Chondrocyte (in vitro differentiated cells): ENCODE measurements around the gene NAALADL2. TPM values are rescaled to one million over a fixed set of nuclear protein-coding genes. Genes with fewer than 3 reads are reported as not detected.

Experiments used
- DNase-seq: peaks from one replicate; pipeline ENCODE4 v3.0.0; 2021; ENCODE audit warnings: mixed read lengths, low spot score
- H3K27ac Mint-ChIP-seq: one replicate; pipeline ENCODE4 v1.8.0; 2021; ENCODE audit warnings: mild to moderate bottlenecking, moderate library complexity, mixed read lengths; ENCODE audit not compliant: unreplicated experiment
- H3K27me3 Mint-ChIP-seq: 2 replicates; pipeline ENCODE4 v1.8.0; 2021; ENCODE audit warnings: low read depth, mixed read lengths
- H3K36me3 Mint-ChIP-seq: 2 replicates; pipeline ENCODE4 v1.8.0; 2021; ENCODE audit warnings: low read depth, mixed read lengths
- H3K4me1 Mint-ChIP-seq: 2 replicates; pipeline ENCODE4 v1.8.0; 2021; ENCODE audit warnings: low read depth, mild to moderate bottlenecking, mixed read lengths
- H3K4me3 Mint-ChIP-seq: one replicate; pipeline ENCODE4 v1.8.0; 2021; ENCODE audit warnings: mild to moderate bottlenecking, moderate library complexity, mixed read lengths; ENCODE audit not compliant: unreplicated experiment
- H3K9me3 Mint-ChIP-seq: 2 replicates; pipeline ENCODE4 v1.8.0; 2021; ENCODE audit warnings: low read depth, mixed read lengths
- total RNA-seq: library from RNA; stranded (reverse); gene quantifications from 3 replicates; pipeline ENCODE4 v1.2.1, GENCODE V29; 2021
- TF ChIP-seq, protein P1 (sequence below): fragments of 200-600 bp; sonication (generic); IDR thresholded peaks from 2 replicates; pipeline ENCODE4 v1.5.0; 2021; ENCODE audit warnings: antibody characterized with exemption, mild to moderate bottlenecking, moderate library complexity

NAALADL2 gene
- total RNA-seq, 1 donor from 2014 or later = 8.0 TPM

DNA sequence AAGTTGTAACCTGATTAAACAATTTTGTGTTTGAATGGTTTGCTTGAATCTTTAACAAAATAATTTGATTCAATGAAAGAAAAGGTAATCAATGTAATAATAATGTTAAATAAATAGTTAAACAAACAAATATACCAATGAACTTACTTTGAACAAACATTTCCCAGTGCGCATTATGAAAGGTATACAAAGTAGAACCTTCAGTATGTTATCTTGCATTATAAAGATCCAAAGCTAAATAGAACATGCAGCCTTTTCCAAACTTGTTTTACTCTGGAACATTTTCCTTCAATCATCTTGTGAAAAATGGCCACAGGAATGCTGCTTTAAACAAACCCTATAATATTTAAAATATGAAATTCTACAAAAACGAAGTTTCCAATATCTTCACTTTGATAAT lies 620.0 kb downstream of the NAALADL2 start:
- no peak overlapping the region for H3K27ac Mint-ChIP-seq
- H3K9me3 Mint-ChIP-seq = no peaks in the 10 kb centered on the region
- H3K4me1 Mint-ChIP-seq = no peaks in the 10 kb centered on the region
- H3K36me3 Mint-ChIP-seq = no peaks in the 10 kb centered on the region
- no peak overlapping the region for H3K4me3 Mint-ChIP-seq
- H3K27me3 Mint-ChIP-seq = no peaks in the 10 kb centered on the region
- DNase-seq = no peak
- TF ChIP-seq, protein P1, sequence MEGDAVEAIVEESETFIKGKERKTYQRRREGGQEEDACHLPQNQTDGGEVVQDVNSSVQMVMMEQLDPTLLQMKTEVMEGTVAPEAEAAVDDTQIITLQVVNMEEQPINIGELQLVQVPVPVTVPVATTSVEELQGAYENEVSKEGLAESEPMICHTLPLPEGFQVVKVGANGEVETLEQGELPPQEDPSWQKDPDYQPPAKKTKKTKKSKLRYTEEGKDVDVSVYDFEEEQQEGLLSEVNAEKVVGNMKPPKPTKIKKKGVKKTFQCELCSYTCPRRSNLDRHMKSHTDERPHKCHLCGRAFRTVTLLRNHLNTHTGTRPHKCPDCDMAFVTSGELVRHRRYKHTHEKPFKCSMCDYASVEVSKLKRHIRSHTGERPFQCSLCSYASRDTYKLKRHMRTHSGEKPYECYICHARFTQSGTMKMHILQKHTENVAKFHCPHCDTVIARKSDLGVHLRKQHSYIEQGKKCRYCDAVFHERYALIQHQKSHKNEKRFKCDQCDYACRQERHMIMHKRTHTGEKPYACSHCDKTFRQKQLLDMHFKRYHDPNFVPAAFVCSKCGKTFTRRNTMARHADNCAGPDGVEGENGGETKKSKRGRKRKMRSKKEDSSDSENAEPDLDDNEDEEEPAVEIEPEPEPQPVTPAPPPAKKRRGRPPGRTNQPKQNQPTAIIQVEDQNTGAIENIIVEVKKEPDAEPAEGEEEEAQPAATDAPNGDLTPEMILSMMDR = no peak

DNA sequence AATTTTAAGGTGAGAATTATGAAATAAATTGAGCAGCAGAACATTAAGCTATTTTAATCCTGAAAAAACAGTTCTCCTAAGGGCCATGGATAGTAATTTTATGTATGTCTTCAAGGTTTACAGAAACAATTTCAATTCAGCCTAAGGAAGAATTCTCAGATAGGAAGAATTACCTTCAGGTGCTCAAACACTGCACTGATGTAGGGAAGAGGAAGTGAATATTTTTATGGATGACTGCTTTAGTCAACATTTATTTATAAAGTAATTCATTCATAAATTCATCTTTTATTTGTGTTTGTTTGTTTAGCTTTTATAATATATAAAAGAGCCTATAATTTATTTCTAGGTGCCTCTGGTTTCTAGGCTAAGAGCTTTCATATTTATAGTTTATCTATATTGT lies 620.7 kb downstream of the NAALADL2 start:
- Mint-ChIP-seq H3K4me1 (no peaks in the 10 kb centered on the region), H3K27me3 (no peaks in the 10 kb centered on the region), H3K27ac (no peak overlapping the region), H3K4me3 (no peak overlapping the region), H3K9me3 (no peaks in the 10 kb centered on the region), H3K36me3 (no peaks in the 10 kb centered on the region)
- no peak for DNase-seq
- TF ChIP-seq, protein P1 = no peak

DNA sequence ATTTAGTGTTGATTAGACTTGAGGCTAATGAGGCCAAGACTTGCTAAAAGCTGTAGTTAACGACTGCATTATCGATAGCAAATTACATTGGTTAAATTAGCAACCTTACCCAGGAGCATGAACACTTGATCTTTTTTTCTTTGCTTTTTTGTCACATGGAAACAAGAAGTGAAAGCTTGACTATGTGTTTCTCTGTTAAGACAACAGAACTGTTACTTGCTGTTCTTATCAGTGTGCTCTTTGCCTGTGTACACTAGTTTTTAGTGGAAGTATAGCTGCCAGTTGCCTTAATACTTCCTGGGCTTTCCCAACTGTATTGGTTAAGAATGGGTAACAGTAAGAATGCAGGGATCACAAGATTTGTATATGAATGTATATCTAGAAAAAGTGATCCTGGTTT lies 625.5 kb downstream of the NAALADL2 start:
- H3K36me3 Mint-ChIP-seq = no peaks in the 10 kb centered on the region
- no peak overlapping the region for H3K27ac Mint-ChIP-seq
- H3K4me1 Mint-ChIP-seq = no peaks in the 10 kb centered on the region
- H3K27me3 Mint-ChIP-seq = no peaks in the 10 kb centered on the region
- no peak overlapping the region for H3K4me3 Mint-ChIP-seq
- TF ChIP-seq, protein P1 = no peak
- no peak for DNase-seq
- H3K9me3 Mint-ChIP-seq = no peaks in the 10 kb centered on the region

DNA sequence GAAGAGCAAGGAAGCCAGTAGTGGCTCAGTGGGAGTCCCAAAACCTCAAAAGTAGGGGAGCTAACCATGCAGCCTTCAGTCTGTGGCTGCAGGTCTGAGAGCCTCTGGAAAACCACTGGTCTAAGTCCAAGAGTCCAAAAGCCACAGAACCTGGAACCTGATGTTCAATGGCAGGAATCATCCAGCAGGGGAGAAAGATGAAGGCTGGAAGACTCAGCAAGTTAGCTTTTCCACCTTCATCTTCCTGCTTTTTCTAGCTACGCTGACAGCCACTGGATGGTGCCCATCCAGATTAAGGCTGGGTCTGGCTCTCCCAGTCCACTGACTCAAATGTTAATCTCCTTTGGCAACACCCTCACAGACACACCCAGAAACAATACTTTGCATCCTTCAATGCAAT lies 626.3 kb downstream of the NAALADL2 start:
- Mint-ChIP-seq H3K27ac (no peak overlapping the region), H3K36me3 (no peaks in the 10 kb centered on the region), H3K4me3 (no peak overlapping the region), H3K9me3 (no peaks in the 10 kb centered on the region), H3K27me3 (no peaks in the 10 kb centered on the region), H3K4me1 (no peaks in the 10 kb centered on the region)
- TF ChIP-seq, protein P1 = no peak
- DNase-seq = no peak

DNA sequence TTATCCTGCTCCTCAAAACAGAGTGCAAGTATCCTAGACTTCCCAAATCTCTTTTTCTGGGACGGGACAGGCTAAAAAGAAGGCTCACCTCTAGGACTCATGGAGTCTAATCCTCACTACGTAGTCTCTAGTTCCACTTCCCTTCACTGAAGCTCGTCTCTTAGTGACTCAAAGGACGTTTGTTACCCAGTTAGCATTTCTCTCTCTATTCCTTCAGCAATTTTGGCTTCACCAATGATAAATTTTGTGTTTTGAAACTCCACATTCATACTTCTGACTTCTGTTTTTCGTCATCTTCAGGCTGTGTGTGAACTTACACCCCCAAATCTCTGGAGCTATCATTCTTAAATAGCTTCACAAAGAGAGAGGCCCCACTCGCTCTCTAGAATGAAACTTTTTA lies 627.1 kb downstream of the NAALADL2 start:
- no peak for DNase-seq
- Mint-ChIP-seq H3K9me3 (no peaks in the 10 kb centered on the region), H3K27me3 (no peaks in the 10 kb centered on the region), H3K4me1 (no peaks in the 10 kb centered on the region), H3K4me3 (no peak overlapping the region), H3K36me3 (no peaks in the 10 kb centered on the region), H3K27ac (no peak overlapping the region)
- TF ChIP-seq, protein P1 = no peak
